SK-N-MC (cell line): ENCODE measurements around the gene CDH22.

Source experiments
- EZH2 ChIP-seq: fragments of 200-600 bp; sonication (generic); IDR thresholded peaks from one replicate; pipeline ENCODE4 v1.6.1; 2017; ENCODE audit warnings: antibody characterized with exemption
- FOXP2 ChIP-seq: optimal IDR thresholded peaks from 2 replicates; pipeline ENCODE3; 2011; ENCODE audit warnings: mild to moderate bottlenecking, moderate library complexity; ENCODE audit not compliant: insufficient read depth; ENCODE audit errors: extremely low read length, control extremely low read depth
- POLR2AphosphoS5 ChIP-seq: IDR thresholded peaks from 2 replicates; pipeline ENCODE4 v1.6.1; 2012; ENCODE audit warnings: mild to moderate bottlenecking, low read depth, low read length, borderline replicate concordance

- TF ChIP-seq EZH2 (no peak), POLR2AphosphoS5 (no peak), FOXP2 (no peak)
Measured at GRCh38 chr20:46204594-46205186, 103.6 kb downstream of the CDH22 start.
